Thyroid gland (tissue), 4 donors: ENCODE data around the gene WNT3A. TPM values are rescaled to one million over a fixed set of nuclear protein-coding genes. Genes with fewer than 3 reads are reported as not detected.

ENCODE experiments used
- DNase-seq, 2 donors: peaks; one replicate each; pipeline ENCODE4 v3.0.0-alpha.2; 2019
- H3K27ac ChIP-seq, 3 donors: fragments of 200-600 bp; sonication (generic); 1 replicate in 2 of 3; 2 replicates in 1 of 3; pipeline ENCODE4 v1.5.1; 2016 to 2019; ENCODE audit warnings: mild to moderate bottlenecking in 1 of 3, moderate library complexity in 1 of 3
- H3K27me3 ChIP-seq: fragments of 200-600 bp; sonication (generic); one replicate; pipeline ENCODE4 v1.5.1; 2019
- H3K36me3 ChIP-seq, 2 donors: fragments of 200-600 bp; sonication (generic); one replicate each; pipeline ENCODE4 v1.5.1; 2016 to 2019
- H3K4me1 ChIP-seq, 2 donors: fragments of 200-600 bp; sonication (generic); one replicate each; pipeline ENCODE4 v1.5.1; 2017 to 2019
- H3K4me3 ChIP-seq, 3 donors: fragments of 200-600 bp; sonication (generic); replicated peaks in 1 of 3; 1 replicate in 2 of 3; 2 replicates in 1 of 3; pipeline ENCODE4 v1.5.1; 2016; ENCODE audit warnings: mild to moderate bottlenecking in 1 of 3
- H3K9me3 ChIP-seq: fragments of 200-600 bp; sonication (generic); one replicate; pipeline ENCODE4 v1.5.1; 2017
- CTCF ChIP-seq, 6 experiments: fragments of 200-600 bp in 3 of 6; fragments of 450-650 bp in 3 of 6; sonication (generic) in 3 of 6; IDR thresholded peaks; one replicate each; pipeline ENCODE4 v1.5.1; 2016 to 2019; ENCODE audit warnings: antibody characterized with exemption in 6 of 6, mild to moderate bottlenecking in 2 of 6, inconsistent platforms in 1 of 6, moderate library complexity in 1 of 6
- POLR2A ChIP-seq, 2 donors: fragments of 450-650 bp; IDR thresholded peaks; one replicate each; pipeline ENCODE4 v1.6.1; 2017; ENCODE audit warnings: antibody characterized with exemption in 2 of 2, mild to moderate bottlenecking in 2 of 2, moderate library complexity in 1 of 2
- WGBS, 2 donors: methylation state at CpG; one replicate each; pipeline ENCODE4 v1.1.5; 2017; 5-methylcytosine and 5-hydroxymethylcytosine counted together
- intact Hi-C: fragments of 100-400 bp; cut with DNase I; formaldehyde crosslinking; loops from one replicate; pipeline ENCODE4 v1.15.1; 2023
- microRNA-seq: library from miRNA; unstranded; fragments of <30 nt; microRNA quantifications from one replicate; pipeline ENCODE4, GENCODE V29; 2016
- small RNA-seq: library from RNA; depleted of rRNA; stranded (forward); fragments of <200 nt; gene quantifications from one replicate; pipeline ENCODE3, GENCODE V24; 2016
- total RNA-seq, 4 donors: library from RNA; depleted of rRNA; stranded (reverse); fragments of >200 nt; gene quantifications; one replicate each; pipeline ENCODE4 v1.2.3, GENCODE V29; 2016

WNT3A gene
- total RNA-seq, 4 donors from 2014 or later, result not detected

GRCh38 chr1:228110556-228110955, 103.8 kb downstream of the WNT3A start:
- no peaks in the 10 kb centered on the region for H3K27me3 ChIP-seq
- no peak overlapping the region for H3K27ac ChIP-seq
- H3K36me3 ChIP-seq, result peaks cover 0 to 5% of the 10 kb centered on the region in 2 donors
- DNase-seq, result no peak
- intact Hi-C loops, result no loop called here
- 96 to 99% methylated on average over 7 of the region's 7 CpGs for WGBS, 2 donors
- H3K4me3 ChIP-seq, result no peak overlapping the region
- H3K4me1 ChIP-seq, result peaks cover 15 to 16% of the 10 kb centered on the region in 2 donors
- TF ChIP-seq CTCF (IDR thresholded peaks at IDR 0.05) (no peak), POLR2A (IDR thresholded peaks at IDR 0.05) (no peak)
- H3K9me3 ChIP-seq, result no peaks in the 10 kb centered on the region

Small RNA genes lying within 50 kb of the gene (microRNA-seq; reads per million reads assigned to microRNA genes)
- 2.2 reads per million for gene MIR3620

Small RNA genes lying within 50 kb of the gene (small RNA-seq; reads per million reads assigned to genes)
- gene SEPT14P17, result not detected

Other genes with a start within 250 kb of the WNT3A start
- not detected for gene PRSS38, start 191.3 kb upstream of the WNT3A start, total RNA-seq
- gene WNT9A, start 59.1 kb upstream of the WNT3A start, total RNA-seq, result 1 to 10 TPM; 2.5 to 4.3 (median 3.4) TPM
- 100 to 1,000 TPM; 378 to 457 (median 410) TPM for gene ARF1, start 75.7 kb downstream of the WNT3A start, total RNA-seq
- gene C1orf35, start 96.3 kb downstream of the WNT3A start, total RNA-seq, result 10 to 100 TPM in 3 of 4 donors, 1 to 10 TPM in 1; 8.3 to 26.5 (median 13.6) TPM
- gene MRPL55, start 102.3 kb downstream of the WNT3A start, total RNA-seq, result 100 to 1,000 TPM in 1 of 4 donors, 10 to 100 TPM in 3; 23.5 to 125 (median 87.5) TPM
- gene GUK1, start 133.3 kb downstream of the WNT3A start, total RNA-seq, result 100 to 1,000 TPM; 157 to 385 (median 283) TPM
- 10 to 100 TPM in 1 of 4 donors, 1 to 10 TPM in 3; 2.1 to 14.0 (median 3.8) TPM for gene GJC2, start 142.9 kb downstream of the WNT3A start, total RNA-seq
- gene IBA57, start 158.8 kb downstream of the WNT3A start, total RNA-seq, result 10 to 100 TPM in 2 of 4 donors, 1 to 10 TPM in 2; 4.0 to 15.0 (median 11.7) TPM
- gene OBSCN, start 201.0 kb downstream of the WNT3A start, total RNA-seq, result 10 to 100 TPM; 24.0 to 35.1 (median 31.5) TPM